ENCODE data around the gene CDK3. TPM values are rescaled to one million over a fixed set of nuclear protein-coding genes. Genes with fewer than 3 reads are reported as not detected.
"Not testable (repeated sequence)": the region's sequence is repeated elsewhere in the genome, so short reads cannot be mapped to it uniquely, and the experiment has no call there.

The CDK3 gene
- polyA plus RNA-seq, 3 donors: 5.4 to 13.7 (median 13.0) TPM

GRCh38 chr17:76026714-76027158 lies 26.1 kb downstream of the CDK3 start:
- 60 to 67% (median 62%) methylated on average over 15 of the region's 15 CpGs for WGBS, 3 donors

DNA sequence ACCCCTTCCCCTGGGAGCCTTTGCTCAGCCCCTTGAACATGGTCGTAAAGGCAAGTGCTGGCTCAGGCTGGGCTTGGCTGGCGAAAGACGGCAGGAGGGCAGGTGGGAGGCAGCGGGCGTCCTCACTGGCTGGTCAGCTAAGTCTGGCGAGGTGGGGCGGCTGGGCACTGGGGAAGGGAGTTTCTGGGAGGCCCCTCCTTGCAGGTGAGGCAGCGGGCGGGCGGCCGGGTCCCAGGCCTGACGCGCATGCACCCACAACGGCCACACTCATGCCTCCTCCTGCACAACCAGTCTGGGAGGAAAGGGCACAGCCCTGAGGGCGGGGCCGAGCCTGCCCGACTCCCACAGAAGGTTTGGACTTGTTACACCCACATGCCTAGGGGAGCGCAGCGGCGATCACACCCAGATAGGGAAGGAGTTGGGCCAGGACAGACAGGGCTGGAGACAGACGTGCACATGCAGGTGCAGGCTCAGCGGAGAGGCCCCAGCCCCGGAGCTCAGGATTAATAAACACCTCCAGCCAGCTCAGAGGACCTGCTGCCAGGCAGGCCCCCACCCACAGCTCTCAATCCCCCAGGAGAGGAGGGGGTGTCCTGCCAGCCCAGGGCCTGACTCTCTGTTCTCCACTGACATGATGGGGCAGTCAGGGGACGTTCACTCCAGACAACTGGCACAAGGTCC lies 26.6 kb downstream of the CDK3 start, which contains the start of gene EVPL:
EVPL (minus strand) TSS at position 148 of the 681 bp plus-strand sequence; CDS start at position 40, 108 bp downstream.
- WGBS, 3 donors: 52 to 69% (median 58%) methylated on average over 19 to 24 of the region's 24 CpGs
- no peak within 1 kb of the TSS for H3K27ac ChIP-seq (ENCODE audit: low read depth, low read length)

More at GRCh38 chr17:76026714-76027158, 26.1 kb downstream of the CDK3 start:
- no peak overlapping the region for H3K27ac ChIP-seq (ENCODE audit: low read depth, low read length)

- 63 to 82% (median 79%) methylated on average over 20 of the region's 20 CpGs for WGBS, 3 donors
- no peak overlapping the region for H3K27ac ChIP-seq (ENCODE audit: low read depth, low read length)
Observed at GRCh38 chr17:76032073-76032779, 31.6 kb downstream of the CDK3 start.

- H3K27ac ChIP-seq (ENCODE audit: low read depth, low read length): no peak overlapping the region
- WGBS, 3 donors: 52 to 94% (median 89%) methylated on average over 5 of the region's 5 CpGs
Observed at GRCh38 chr17:76032780-76033108, 32.1 kb downstream of the CDK3 start.

DNA sequence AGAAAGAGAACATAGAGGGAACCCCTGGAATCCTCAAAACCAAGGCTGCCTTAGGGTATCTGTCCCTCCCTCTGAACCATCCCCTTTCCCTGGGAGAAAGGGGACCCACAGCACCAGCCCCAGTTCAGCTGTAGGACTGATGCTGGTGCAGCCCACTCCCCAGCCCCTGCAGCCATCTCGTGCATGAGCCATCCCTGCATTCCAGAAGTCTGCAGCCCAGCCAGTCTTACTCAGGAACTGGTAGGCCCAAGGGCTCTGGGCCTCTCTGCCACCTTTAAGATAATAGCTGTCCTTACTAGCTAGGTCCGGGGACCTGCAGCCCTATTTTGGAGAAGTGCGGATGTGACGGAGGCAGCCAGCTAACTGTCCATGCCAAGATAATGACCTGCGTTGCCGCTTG lies 32.5 kb downstream of the CDK3 start:
- 94 to 98% (median 97%) methylated on average over 6 of the region's 6 CpGs for WGBS, 3 donors
- H3K27ac ChIP-seq (ENCODE audit: low read depth, low read length): no peak overlapping the region

DNA sequence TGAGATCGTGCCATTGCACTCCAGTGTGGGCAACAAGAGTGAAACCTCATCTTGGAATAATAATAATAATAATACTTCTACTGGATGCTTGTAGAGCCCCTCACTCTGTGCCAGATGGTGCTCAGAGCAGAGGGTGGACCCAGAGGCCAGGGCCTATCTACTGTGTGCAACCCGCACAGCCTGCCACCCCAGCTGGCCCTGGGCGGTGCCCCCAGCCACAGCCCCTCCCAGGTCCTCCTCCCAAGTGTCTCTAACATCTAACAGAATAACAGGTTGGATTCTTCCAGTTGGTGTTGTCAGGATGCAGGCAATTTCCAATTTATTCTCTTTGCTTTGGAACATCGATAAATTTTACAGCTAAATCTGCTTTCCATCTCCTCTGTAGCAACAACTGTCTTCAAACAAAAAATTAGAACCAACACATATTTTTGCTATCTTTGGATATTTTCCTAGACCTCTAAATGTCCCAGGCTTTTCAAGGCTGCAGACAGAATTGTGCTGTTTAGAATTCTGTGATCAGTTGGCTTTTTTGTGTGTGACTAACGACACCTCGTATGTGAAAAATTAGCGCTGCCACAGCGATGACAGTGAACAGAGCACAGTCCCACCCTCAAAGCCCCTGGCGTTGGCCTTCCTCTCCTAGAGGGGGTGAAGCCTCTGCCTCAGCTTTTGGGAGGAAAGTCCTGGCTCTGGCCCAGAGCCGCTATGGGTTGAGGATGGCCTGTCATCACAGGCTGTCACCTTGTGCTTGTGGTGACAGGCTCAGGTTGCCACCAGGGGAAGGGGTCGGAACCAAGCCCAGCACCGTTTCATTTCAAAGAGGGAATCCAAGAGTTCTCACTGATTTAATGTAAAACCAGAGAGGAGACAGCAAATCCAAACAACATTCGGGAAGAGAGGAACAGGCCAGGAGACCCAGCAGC lies 34.0 kb downstream of the CDK3 start:
- WGBS, 3 donors: 81 to 91% (median 86%) methylated on average over 13 of the region's 13 CpGs
- no peak overlapping the region for H3K27ac ChIP-seq (ENCODE audit: low read depth, low read length)

DNA sequence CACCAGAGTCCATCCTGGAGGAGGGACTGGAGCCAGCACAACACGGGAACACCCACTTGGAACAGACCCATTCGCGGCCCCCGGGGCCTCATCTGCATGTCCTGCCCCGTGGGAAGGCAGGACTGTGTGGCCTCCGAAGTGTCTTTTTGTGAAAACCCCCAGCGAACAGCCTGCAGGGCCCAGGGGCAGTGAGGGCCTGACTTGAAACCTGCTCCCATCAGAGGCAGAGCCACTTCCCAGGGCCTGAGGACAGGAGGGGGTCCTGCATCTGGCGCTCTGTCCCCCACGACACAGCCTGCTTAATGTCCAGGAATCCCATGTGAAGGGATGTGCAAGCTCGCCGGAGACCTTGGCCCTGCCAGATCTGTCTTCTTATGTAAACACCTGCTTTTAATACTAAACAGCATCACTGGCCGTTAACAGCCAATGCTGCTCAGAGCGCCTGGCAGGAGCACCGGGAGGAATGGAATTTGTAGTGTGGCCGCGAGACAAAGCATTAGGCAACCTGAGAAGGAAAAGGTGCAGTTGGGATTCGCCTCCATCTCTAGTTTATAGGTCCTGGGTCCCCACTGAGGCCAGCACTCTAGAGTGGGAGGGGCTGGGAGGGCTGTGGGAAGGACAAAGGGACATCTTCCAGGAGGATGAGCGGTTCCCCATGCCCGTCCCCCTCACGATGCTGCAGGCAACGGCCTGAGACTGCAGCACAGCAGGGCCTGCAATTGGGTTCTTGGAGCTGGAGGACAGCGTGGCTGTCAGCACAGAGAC lies 36.0 kb downstream of the CDK3 start:
- H3K27ac ChIP-seq (ENCODE audit: low read depth, low read length): no peak overlapping the region
- 46 to 66% (median 60%) methylated on average over 22 of the region's 22 CpGs for WGBS, 3 donors

- 81 to 92% (median 82%) methylated on average over 3 of the region's 3 CpGs for WGBS, 3 donors
Observed at GRCh38 chr17:76038050-76038449, 37.4 kb downstream of the CDK3 start.

GRCh38 chr17:76039121-76039520 lies 38.5 kb downstream of the CDK3 start:
- WGBS, 3 donors: 76 to 84% (median 82%) methylated on average over 6 of the region's 6 CpGs
- H3K27ac ChIP-seq (ENCODE audit: low read depth, low read length): no peak overlapping the region

More at GRCh38 chr17:76038050-76038449, 37.4 kb downstream of the CDK3 start:
- no peak overlapping the region for H3K27ac ChIP-seq (ENCODE audit: low read depth, low read length)

DNA sequence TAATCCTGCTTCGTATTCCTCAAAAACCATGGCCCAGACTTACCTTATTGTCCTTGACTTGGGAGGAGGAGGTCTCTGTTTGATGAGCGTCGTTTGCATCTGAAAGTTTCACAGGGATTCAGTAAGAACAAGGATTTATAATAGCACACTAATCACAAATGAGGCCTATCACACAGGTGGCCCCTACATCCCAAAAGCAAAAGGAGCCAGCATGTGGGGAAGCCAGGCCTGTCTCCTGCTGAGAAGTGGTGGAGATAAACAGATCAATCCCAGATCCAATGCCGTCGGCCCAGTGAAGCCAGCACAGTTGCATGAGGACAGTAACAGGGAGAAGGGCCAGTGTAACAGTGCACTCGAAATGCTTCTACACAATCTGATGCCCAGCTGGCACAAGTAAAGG lies 39.7 kb downstream of the CDK3 start:
- 67 to 85% (median 77%) methylated on average over 6 of the region's 6 CpGs for WGBS, 3 donors
- no peak overlapping the region for H3K27ac ChIP-seq (ENCODE audit: low read depth, low read length)

DNA sequence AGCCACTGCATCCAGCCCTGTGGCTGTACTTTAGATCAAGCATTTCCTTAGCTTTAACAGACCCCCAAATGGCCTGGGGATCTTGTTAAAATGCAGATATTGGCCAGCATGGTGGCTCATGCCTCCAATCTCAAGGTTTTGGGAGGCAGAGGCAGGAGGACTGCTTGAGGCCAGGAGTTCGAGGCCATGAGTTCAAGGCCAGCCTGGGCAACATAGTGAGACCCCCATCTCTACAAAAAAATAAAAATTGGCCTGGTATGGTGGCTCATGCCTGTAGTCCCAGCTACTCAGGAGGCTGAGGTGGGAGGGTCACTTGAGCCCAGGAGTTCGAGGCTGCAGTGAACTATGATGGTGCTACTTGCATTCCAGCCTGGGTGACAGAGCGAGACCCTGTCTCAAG lies 42.2 kb downstream of the CDK3 start:
- H3K27ac ChIP-seq (ENCODE audit: low read depth, low read length): not testable (repeated sequence)
- 96 to 100% (median 99%) methylated on average over 3 of the region's 3 CpGs for WGBS, 3 donors

- 85 to 89% (median 86%) methylated on average over 11 of the region's 11 CpGs for WGBS, 3 donors
- not testable (repeated sequence) for H3K27ac ChIP-seq (ENCODE audit: low read depth, low read length)
Observed at GRCh38 chr17:76044475-76045007, 43.9 kb downstream of the CDK3 start.

DNA sequence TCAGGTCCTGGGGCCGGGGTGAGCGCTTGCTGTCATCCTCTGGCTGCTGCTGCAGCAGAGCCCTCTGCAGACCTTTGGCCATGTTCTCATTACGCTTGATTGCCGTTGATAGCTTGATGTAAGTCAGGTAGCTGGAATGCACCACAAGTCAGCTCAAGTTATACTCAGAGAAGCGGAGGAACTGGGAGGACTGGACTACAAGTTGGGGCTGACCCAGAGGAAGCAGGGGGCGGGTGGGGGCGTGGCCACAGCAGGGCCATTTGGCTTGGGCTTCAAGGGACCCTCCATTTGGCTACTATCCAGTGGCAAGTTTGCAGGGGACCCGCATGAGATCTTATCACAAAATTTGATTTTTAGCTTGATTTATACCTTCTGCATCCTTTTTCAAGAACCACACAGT lies 45.4 kb downstream of the CDK3 start:
- 85 to 92% (median 92%) methylated on average over 8 of the region's 8 CpGs for WGBS, 3 donors

GRCh38 chr17:76048025-76048605 lies 47.5 kb downstream of the CDK3 start:
- no peak overlapping the region for H3K27ac ChIP-seq (ENCODE audit: low read depth, low read length)
- WGBS, 3 donors: 81 to 85% (median 83%) methylated on average over 9 of the region's 9 CpGs

More for the DNA sequence above, 45.4 kb downstream of the CDK3 start:
- H3K27ac ChIP-seq (ENCODE audit: low read depth, low read length): no peak overlapping the region

DNA sequence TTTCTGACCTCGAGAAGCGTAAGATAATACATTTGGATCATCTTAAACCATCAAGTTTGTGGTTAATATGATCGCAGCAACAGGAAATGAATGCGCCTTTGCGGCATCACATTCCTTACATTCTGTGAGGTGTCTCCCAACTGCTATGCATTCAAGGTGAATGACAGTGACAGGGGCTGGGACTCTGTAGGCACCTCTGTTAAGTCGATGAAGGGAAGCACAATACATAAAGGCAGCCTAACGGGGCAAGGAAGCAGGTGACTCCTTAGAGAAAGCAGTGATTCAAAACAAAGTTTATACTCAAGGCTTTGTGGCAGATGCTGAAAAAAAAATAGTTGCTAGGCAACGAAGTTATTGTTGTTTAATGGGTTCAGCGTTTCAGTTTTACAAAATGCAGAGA lies 48.1 kb downstream of the CDK3 start:
- 80 to 84% (median 82%) methylated on average over 9 of the region's 9 CpGs for WGBS, 3 donors
- H3K27ac ChIP-seq (ENCODE audit: low read depth, low read length): no peak overlapping the region

GRCh38 chr17:76049239-76049638 lies 48.6 kb downstream of the CDK3 start:
- H3K27ac ChIP-seq (ENCODE audit: low read depth, low read length): no peak overlapping the region
- 81 to 88% (median 83%) methylated on average over 3 of the region's 3 CpGs for WGBS, 3 donors

- no peak overlapping the region for H3K27ac ChIP-seq (ENCODE audit: low read depth, low read length)
- WGBS, 3 donors: 92% methylated on average over 15 of the region's 15 CpGs
Observed at GRCh38 chr17:76049836-76050537, 49.3 kb downstream of the CDK3 start.

Data from adipose tissue (tissue), 3 donors.